GM18519 (cell line): ENCODE measurements around the gene MTHFD1L.
"Not testable (repeated sequence)": the region's sequence is repeated elsewhere in the genome, so short reads cannot be mapped to it uniquely, and the experiment has no call there.

Experiments used
- ATAC-seq: cut with Tn5 transposase; IDR thresholded peaks from one replicate; pipeline ENCODE4 v1.9.1; 2021; ENCODE audit warnings: mild to moderate bottlenecking, moderate library complexity; ENCODE audit not compliant: unreplicated experiment, low FRiP score

MTHFD1L gene

GRCh38 chr6:151109869-151110575 is 244.5 kb downstream of the MTHFD1L start:
- no peak for ATAC-seq

- ATAC-seq = no peak
These were observed 245.0 kb downstream of the MTHFD1L start for GRCh38 chr6:151110576-151110905.

- no peak for ATAC-seq
These were observed 246.2 kb downstream of the MTHFD1L start for GRCh38 chr6:151111670-151112069.

- no peak for ATAC-seq
These were observed 246.6 kb downstream of the MTHFD1L start for GRCh38 chr6:151112130-151112529.

GRCh38 chr6:151112884-151113283 is 247.4 kb downstream of the MTHFD1L start:
- ATAC-seq = not testable (repeated sequence)

GRCh38 chr6:151113641-151114040 is 248.1 kb downstream of the MTHFD1L start:
- no peak for ATAC-seq

GRCh38 chr6:151118461-151119123 is 253.1 kb downstream of the MTHFD1L start:
- no peak for ATAC-seq

GRCh38 chr6:151119823-151120524 is 254.5 kb downstream of the MTHFD1L start:
- ATAC-seq = no peak

GRCh38 chr6:151121900-151122299 is 256.4 kb downstream of the MTHFD1L start:
- no peak for ATAC-seq

- not testable (repeated sequence) for ATAC-seq
These were observed 258.1 kb downstream of the MTHFD1L start for GRCh38 chr6:151123641-151124040.

GRCh38 chr6:151125242-151125641 is 259.7 kb downstream of the MTHFD1L start:
- not testable (repeated sequence) for ATAC-seq

- ATAC-seq = not testable (repeated sequence)
These were observed 260.3 kb downstream of the MTHFD1L start for GRCh38 chr6:151125651-151126416.

- not testable (repeated sequence) for ATAC-seq
These were observed 260.9 kb downstream of the MTHFD1L start for GRCh38 chr6:151126417-151126724.

GRCh38 chr6:151127133-151127798 is 261.8 kb downstream of the MTHFD1L start:
- ATAC-seq = not testable (repeated sequence)

GRCh38 chr6:151128763-151129370 is 263.4 kb downstream of the MTHFD1L start:
- no peak for ATAC-seq

- peak; percentile 59 for ATAC-seq
These were observed 264.8 kb downstream of the MTHFD1L start for GRCh38 chr6:151130329-151130728.

GRCh38 chr6:151131324-151132007 is 266.0 kb downstream of the MTHFD1L start:
- ATAC-seq = no peak

GRCh38 chr6:151136141-151136755 is 270.7 kb downstream of the MTHFD1L start:
- ATAC-seq = no peak

GRCh38 chr6:151137542-151137941 is 272.0 kb downstream of the MTHFD1L start:
- ATAC-seq = no peak
